ENCODE data around the gene PRRX2.

- TF ChIP-seq POLR2A (IDR thresholded peaks at IDR 0.05) (no peak), CTCF (IDR thresholded peaks at IDR 0.05) (no peak), POLR2AphosphoS5 (IDR thresholded peaks at IDR 0.05) (no peak)
These were observed 55.6 kb downstream of the PRRX2 start for GRCh38 chr9:129720865-129721545.
